GM12801 (cell line): ENCODE results near the gene EML1.

Experiments
- TF ChIP-seq, protein P1 (sequence below): IDR thresholded peaks from one replicate; pipeline ENCODE4 v1.5.1; 2011; ENCODE audit warnings: control low read depth; ENCODE audit not compliant: insufficient read length; ENCODE audit errors: extremely low read depth

The EML1 gene

DNA sequence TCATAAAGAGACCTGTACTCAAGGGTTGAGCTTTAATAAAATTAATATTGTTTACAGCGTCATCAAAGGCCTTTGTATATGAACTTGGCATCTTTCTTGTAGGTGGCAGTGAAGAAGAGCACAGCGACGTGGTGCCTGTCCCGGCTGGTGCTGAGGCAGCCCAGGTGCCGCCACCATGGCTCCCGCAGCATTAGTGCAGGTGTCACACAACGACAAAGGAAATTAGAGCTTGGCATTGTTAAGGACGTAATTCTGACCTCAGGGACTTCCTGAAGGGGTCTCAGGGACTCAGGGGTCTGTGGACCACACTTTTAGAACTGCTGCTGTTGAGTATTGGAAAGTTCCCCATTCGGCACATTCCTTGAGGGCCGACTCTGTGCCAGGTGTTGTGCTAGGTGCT, 24.1 kb downstream of the EML1 start:
- TF ChIP-seq, protein P1, sequence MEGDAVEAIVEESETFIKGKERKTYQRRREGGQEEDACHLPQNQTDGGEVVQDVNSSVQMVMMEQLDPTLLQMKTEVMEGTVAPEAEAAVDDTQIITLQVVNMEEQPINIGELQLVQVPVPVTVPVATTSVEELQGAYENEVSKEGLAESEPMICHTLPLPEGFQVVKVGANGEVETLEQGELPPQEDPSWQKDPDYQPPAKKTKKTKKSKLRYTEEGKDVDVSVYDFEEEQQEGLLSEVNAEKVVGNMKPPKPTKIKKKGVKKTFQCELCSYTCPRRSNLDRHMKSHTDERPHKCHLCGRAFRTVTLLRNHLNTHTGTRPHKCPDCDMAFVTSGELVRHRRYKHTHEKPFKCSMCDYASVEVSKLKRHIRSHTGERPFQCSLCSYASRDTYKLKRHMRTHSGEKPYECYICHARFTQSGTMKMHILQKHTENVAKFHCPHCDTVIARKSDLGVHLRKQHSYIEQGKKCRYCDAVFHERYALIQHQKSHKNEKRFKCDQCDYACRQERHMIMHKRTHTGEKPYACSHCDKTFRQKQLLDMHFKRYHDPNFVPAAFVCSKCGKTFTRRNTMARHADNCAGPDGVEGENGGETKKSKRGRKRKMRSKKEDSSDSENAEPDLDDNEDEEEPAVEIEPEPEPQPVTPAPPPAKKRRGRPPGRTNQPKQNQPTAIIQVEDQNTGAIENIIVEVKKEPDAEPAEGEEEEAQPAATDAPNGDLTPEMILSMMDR = no peak

DNA sequence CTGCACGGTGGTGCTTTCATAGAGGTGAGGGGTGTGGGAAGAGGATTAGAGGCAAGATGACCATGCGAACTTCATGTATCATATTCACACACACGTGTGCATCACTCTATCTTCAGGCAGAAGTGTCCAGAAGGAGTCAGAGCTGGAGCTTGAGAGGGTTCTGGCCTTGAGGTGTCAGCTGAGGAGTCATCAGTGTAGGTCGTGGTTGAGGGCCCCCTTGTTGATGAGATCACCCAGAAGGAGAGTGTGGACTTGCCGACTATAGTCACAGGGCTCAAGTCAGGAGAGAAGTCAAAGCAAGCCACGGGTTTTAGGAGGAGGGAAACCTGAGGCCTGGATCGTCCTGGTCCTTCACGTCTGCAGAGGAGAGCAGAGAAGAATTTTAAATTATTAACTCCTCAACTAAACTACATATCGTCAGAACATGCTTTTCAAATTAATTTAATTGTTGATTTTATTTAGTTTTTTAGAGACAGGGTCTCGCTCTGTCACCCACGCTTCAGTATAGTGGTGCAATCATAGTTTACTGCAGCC, 25.4 kb downstream of the EML1 start:
- TF ChIP-seq, protein P1 = no peak

DNA sequence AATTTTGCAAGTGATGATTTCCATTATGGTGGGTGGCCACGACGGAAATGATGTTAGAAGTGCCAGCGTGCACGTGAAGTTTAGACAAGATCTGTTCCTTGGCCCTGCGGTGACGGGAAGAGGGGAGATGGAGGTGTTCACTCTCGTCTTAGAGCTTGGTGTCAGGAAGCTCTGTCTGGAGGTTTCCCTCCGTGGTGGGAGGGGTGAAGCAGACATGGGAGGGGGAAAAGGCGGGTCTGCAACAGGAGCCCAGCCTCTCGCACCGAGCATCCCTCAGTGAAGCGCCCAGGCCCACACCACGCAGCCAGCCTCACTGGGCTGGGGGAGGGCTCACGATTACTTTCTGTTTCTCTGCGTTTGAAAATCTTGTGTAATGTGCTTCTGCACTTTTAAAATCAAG, 26.3 kb downstream of the EML1 start:
- TF ChIP-seq, protein P1 = no peak

DNA sequence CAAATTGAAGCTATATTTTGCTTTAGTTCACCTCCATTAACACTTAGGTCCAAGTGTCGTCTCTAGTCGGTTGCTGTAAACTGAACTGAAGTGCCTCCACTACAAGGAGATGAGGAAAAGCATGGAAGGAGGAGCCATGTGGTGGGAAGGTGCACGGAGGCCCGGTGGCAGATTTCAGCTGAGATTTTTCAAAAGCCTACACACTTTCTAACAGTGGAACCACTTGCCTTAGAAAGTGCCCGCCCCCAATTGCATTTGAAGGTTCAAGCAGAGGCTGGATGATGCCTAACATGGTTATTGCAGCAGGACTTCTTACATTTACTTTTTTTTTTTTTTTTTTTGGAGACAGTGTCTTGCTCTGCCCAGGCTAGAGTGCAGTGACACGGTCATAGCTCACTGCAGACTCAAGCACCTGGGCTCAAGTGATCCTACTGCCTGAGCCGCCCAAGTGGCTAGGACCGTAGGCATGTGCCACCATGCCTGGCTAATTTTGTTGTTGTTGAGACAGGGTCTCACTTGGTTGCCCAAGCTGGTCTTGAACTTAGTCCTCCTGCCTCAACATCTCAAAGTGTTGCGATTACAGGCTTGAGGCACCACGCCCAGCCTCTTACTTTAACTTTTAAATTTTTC, 27.6 kb downstream of the EML1 start:
- TF ChIP-seq, protein P1 = no peak

DNA sequence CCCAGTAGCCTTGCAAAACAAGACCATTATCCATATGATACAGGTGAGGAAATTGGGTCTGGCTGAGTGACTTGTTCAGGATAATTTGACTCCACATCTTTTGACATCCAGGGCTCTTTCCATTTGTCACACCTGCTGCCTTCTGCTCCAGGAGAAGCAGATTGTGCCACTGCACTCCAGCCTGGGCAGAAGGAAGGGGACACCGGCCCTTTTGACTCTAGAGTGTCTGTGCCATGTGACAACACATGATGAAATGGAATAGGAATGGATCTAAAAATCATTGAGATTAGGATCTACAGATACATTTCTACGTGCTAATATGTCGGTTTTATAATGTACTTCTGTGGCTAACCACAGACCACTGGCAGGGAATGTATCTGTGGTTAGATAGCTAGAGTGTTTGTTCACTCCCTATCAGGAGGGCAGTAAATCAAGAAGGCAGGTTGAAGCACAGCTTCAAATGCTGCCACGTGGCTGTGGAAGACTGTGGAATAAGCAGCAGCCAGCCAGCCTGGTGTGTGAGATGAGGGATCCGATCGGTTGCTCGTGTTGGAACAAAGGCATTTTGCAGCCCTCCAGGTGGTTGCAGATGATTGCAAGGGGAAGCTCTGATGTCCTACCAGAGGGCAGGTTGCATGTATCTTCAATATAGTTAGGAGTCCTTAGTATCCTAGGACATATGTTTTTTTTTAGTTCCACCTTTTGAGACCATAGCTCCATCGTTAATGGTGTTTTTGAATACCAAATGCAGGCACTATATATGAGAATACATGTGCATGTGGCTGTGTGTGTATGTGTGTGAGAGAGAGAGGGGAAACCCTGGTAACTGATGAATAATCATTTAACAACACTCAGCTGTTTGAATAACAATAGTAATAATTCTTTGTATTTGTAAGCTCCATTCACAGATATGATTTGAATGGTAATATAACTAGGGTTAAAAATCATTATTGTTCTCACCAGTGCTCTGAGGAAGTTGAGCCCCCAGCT, 28.6 kb downstream of the EML1 start:
- TF ChIP-seq, protein P1 = no peak

DNA sequence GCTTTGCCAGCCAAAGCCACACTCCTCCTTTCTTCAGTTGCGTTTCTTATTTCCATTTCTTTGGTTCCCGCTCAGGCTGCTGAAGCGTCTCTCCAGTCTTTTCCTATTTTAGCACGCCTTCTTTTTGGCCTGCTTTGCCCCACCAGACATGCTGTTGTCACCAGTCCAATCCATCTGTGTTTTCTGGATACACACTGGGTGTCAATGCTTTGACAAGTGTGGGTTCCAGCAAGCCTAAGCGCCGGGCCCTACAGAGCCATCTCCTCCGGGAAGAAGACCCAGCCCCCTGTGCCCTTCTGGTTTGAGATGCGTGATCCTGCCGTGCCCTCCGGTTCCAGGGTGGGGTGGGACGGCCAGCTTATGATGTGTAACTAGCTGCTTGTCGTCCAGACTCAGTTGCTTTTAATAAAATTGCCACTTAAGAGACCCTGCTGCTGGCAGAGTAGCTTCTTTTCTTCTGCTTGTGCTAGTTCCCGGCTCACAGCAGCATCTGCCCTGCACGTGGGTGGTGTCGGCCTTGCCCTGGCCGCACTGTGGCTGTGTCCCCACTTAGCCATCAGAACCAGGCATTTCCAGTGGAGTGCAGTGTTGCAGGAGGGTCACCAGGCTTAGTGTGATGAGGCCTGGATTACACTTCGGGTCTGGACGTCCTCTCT, 29.7 kb downstream of the EML1 start:
- TF ChIP-seq, protein P1 = no peak

DNA sequence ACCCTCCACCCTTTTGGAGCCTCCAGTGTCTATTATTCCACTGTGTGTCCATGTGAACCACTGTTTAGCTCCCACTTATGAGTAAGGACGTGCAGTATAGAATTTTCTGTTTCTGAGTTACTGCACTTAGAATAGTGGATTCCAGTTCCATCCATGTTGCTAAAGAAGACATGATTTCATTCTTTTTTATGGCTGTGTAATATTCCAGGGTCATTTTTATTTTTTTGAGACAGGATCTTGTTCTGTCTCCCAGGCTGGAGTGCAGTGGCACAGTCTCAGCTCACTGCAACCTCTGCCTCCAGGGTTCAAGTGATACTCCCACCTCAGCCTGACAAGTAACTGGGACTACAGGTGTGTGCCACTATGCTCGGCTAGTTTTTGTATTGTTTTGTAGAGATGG, 31.6 kb downstream of the EML1 start:
- TF ChIP-seq, protein P1 = no peak
